Epithelial cell of esophagus (primary cell): ENCODE measurements around the gene VSX2.

ENCODE experiments used
- DNase-seq: peaks from one replicate; pipeline ENCODE4 v3.0.0; 2010; ENCODE audit warnings: low read depth
- H3K4me3 ChIP-seq: 2 replicates; pipeline ENCODE4 v1.5.1; 2011; ENCODE audit warnings: mild to moderate bottlenecking, low read length, control low read depth
- CTCF ChIP-seq: IDR thresholded peaks from 2 replicates; pipeline ENCODE4 v1.5.1; 2011; ENCODE audit warnings: low read depth, mild to moderate bottlenecking, low read length, control low read depth, inconsistent platforms; ENCODE audit not compliant: insufficient read depth; ENCODE audit errors: missing control alignments

VSX2 gene

DNA sequence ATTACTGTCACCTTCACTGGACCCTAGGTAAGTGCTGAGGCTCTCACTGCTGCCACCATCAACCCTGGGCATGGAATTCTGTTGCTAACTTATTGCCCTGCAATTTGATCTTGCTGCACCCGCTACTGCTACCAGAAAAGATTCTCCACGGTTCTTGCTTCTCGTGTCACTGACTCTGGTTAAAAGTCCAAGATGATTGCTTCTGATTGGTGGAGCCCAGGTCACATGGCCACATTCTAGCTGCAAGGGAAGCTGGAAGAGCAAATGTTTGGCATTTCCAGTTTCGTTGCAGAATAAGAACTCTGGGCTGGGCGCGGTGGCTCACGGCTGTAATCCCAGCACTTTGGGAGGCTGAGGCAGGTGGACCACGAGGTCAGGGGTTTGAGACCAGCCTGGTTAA lies 7.5 kb upstream of the VSX2 start:
- H3K4me3 ChIP-seq: no peak overlapping the region
- no peak for DNase-seq
- no peak for TF ChIP-seq CTCF

DNA sequence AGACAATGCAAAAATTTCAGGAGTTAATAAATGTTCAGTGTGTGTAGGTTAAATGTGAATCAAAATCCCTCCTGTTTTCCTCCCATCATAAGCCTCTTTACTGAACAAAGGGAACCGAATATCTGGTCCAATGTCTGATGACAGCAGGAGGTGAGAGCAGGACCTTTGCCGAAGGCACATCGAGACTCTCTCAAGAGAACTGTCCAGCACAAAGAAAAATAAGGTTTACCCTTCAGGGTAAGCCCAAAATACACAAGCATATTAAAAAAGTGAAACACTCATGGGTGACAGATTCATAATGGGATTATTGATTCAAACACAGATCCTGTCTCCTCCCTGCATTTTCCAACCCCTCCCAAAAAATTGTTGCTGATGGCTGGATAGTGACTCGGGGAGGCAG lies 4.2 kb upstream of the VSX2 start:
- no peak for TF ChIP-seq CTCF
- DNase-seq: no peak
- no peak overlapping the region for H3K4me3 ChIP-seq

DNA sequence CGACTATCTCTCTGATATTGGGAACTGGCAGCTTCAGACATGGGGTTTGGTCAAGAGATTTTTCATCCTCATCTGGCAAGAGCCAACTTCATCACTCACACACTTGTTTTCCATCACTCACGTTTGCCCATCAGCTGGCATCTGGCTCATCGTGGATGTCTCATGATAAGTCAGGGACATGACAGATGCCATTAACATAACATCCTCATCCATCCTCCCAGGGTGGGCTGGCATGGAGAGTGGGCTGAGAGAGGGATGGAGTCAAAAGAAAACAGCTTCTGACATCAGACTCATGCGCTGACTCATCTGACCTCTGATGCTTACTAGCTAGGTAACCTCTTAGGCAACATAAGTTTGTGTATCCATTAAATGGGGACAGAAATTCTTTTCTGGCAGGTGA lies 1.8 kb upstream of the VSX2 start:
- H3K4me3 ChIP-seq: no peak overlapping the region
- DNase-seq: peak; percentile 32
- no peak for TF ChIP-seq CTCF

GRCh38 chr14:74239848-74240793 lies 872 bp downstream of the VSX2 start:
- DNase-seq: no peak
- no peak overlapping the region for H3K4me3 ChIP-seq
- TF ChIP-seq CTCF: no peak

DNA sequence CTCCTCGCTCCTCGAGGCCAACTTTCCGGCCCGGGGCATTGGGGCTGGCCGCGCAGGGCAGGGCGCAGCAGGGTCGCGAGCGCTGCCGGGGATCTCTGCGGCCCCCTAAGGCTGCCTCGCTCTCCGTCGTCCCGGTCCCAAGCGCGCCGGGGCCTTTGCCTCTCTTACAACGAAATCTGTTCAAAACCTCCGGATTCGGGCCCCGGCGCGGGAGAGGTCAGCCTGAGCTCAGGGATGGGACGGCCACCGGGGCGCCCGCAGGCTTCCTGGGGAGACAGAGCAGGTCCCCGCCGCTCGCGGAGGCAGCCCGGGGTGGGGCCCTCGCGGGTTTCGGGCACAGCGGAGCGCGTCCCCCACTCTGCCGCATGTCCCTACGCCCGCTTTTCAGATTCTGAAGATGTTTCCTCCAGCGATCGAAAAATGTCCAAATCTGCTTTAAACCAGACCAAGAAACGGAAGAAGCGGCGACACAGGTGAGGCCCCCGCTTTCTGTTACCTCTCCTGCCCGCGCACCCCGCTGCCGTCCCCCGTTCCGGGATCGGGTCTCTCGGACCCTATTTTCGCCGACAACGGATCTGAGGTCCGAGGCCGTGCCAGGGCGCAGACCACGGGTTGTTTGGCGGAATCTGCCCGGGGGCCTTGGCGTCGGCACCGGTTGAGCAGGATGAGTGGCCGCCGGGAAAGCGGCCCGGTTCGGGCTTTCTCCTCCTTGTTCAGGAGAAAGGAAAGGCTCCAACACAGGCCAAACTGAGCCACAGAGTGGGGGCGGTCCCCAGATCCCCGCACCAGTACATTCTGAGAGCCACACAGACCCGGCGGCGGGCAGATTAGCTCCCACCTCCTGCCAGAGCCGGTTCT lies 1.8 kb downstream of the VSX2 start:
- H3K4me3 ChIP-seq: no peak overlapping the region
- DNase-seq: no peak
- no peak for TF ChIP-seq CTCF

- H3K4me3 ChIP-seq: no peak overlapping the region
- no peak for DNase-seq
- no peak for TF ChIP-seq CTCF
These were observed 2.4 kb downstream of the VSX2 start for GRCh38 chr14:74241652-74242017.
